Measurements from ENCODE around the gene TSG101.

The TSG101 gene

GRCh38 chr11:18452927-18453326, 73.8 kb downstream of the TSG101 start (continued):
- TF ChIP-seq ZFP69B (tag by site-specific recombination; IDR thresholded peaks at IDR 0.05) (no peak), ZNF311 (tag by site-specific recombination; IDR thresholded peaks at IDR 0.05; ENCODE audit: borderline replicate concordance) (no peak), ZNF335 (tag by site-specific recombination; conservative IDR thresholded peaks at IDR 0.05) (no peak), ZNF548 (tag by site-specific recombination; IDR thresholded peaks at IDR 0.05) (no peak), ZNF645 (tag by site-specific recombination; IDR thresholded peaks at IDR 0.05) (no peak), YY1 (tag by site-specific recombination; IDR thresholded peaks at IDR 0.05) (no peak), OSR2 (tag by site-specific recombination; IDR thresholded peaks at IDR 0.05) (no peak), ZSCAN18 (tag by site-specific recombination; IDR thresholded peaks at IDR 0.05) (no peak), GLIS2 (tag by site-specific recombination; IDR thresholded peaks at IDR 0.05) (no peak), KLF16 (tag by site-specific recombination; IDR thresholded peaks at IDR 0.05) (no peak), ZFHX2 (tag by site-specific recombination; conservative IDR thresholded peaks at IDR 0.05) (no peak)

GRCh38 chr11:18449251-18449650, 77.5 kb downstream of the TSG101 start:
- CTCF ChIA-PET: no interaction called here
- TF ChIP-seq ZBTB8A (tag by site-specific recombination; IDR thresholded peaks at IDR 0.05) (no peak), SP3 (tag by site-specific recombination; IDR thresholded peaks at IDR 0.05) (no peak), ZNF529 (tag by site-specific recombination; IDR thresholded peaks at IDR 0.05; ENCODE audit: insufficient replicate concordance) (no peak), ZNF624 (tag by site-specific recombination; IDR thresholded peaks at IDR 0.05) (no peak), ZNF138 (tag by site-specific recombination; IDR thresholded peaks at IDR 0.05; ENCODE audit: borderline replicate concordance) (no peak), ZNF280C (tag by site-specific recombination; IDR thresholded peaks at IDR 0.05) (no peak), GLIS1 (tag by site-specific recombination; IDR thresholded peaks at IDR 0.05) (no peak), ZNF596 (tag by site-specific recombination; IDR thresholded peaks at IDR 0.05) (no peak), ZNF362 (tag by site-specific recombination; IDR thresholded peaks at IDR 0.05) (no peak), BCL11A (tag by site-specific recombination; IDR thresholded peaks at IDR 0.05; ENCODE audit: low read depth) (no peak), ZBTB49 (tag by site-specific recombination; IDR thresholded peaks at IDR 0.05; ENCODE audit: low read depth) (no peak), ZNF132 (tag by site-specific recombination; IDR thresholded peaks at IDR 0.05; ENCODE audit: borderline replicate concordance) (no peak), ZNF600 (tag by site-specific recombination; IDR thresholded peaks at IDR 0.05) (no peak), MZF1 (tag by site-specific recombination; IDR thresholded peaks at IDR 0.05; ENCODE audit: borderline replicate concordance) (no peak)
- POLR2A ChIA-PET: no interaction called here

More at GRCh38 chr11:18449251-18449650, 77.5 kb downstream of the TSG101 start:
- no peak overlapping the region for H3K27ac ChIP-seq (ENCODE audit: extremely low read depth, low read depth, low read length)
- H3K36me3 ChIP-seq (ENCODE audit: control insufficient read depth in 2 of 2, insufficient read depth in 1 of 2, low read length in 2 of 2): no peaks in the 10 kb centered on the region
- no peak overlapping the region for H3K4me3 ChIP-seq (ENCODE audit: low read depth, low read length)
- no peaks in the 10 kb centered on the region for H3K4me1 ChIP-seq (ENCODE audit: control insufficient read depth, insufficient read depth, low read length)
- H3K9me3 ChIP-seq (ENCODE audit: control insufficient read depth, insufficient read depth, low read depth, low read length): no peaks in the 10 kb centered on the region
